ENCODE measurements around the gene KIAA1549.

The KIAA1549 gene

DNA sequence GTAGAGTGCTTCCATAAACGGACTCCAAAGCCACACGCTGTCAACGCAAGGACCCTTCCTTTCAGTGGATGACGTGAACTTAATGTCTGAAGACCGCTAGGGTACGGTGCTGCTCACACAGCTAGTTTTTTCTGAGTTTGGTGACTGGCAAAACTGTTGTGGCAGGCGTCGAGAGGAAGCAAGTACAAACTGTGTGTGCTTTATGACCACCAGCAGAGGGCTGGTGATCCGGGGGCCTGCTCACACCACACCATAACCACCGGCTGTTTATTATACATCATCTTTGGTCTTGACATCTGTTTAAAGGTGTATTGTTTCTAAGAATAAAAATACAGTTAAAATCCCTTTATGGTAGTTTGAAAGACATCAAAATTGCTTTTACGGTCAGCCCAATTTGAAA lies 146.1 kb downstream of the KIAA1549 start:
- Histone ChIP-seq H3K36me3 (no peaks in the 10 kb centered on the region), H3K4me1 (no peaks in the 10 kb centered on the region), H3K27me3 (no peaks in the 10 kb centered on the region), H3K4me3 (no peak overlapping the region), H3K27ac (no peak overlapping the region), H3K9me3 (no peaks in the 10 kb centered on the region)
- no peak for DNase-seq
- intact Hi-C loops (cut with DNase I; ENCODE audit: low total_unique reads): no loop called here
- TF ChIP-seq, protein P1, sequence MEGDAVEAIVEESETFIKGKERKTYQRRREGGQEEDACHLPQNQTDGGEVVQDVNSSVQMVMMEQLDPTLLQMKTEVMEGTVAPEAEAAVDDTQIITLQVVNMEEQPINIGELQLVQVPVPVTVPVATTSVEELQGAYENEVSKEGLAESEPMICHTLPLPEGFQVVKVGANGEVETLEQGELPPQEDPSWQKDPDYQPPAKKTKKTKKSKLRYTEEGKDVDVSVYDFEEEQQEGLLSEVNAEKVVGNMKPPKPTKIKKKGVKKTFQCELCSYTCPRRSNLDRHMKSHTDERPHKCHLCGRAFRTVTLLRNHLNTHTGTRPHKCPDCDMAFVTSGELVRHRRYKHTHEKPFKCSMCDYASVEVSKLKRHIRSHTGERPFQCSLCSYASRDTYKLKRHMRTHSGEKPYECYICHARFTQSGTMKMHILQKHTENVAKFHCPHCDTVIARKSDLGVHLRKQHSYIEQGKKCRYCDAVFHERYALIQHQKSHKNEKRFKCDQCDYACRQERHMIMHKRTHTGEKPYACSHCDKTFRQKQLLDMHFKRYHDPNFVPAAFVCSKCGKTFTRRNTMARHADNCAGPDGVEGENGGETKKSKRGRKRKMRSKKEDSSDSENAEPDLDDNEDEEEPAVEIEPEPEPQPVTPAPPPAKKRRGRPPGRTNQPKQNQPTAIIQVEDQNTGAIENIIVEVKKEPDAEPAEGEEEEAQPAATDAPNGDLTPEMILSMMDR (IDR thresholded peaks at IDR 0.05): no peak

DNA sequence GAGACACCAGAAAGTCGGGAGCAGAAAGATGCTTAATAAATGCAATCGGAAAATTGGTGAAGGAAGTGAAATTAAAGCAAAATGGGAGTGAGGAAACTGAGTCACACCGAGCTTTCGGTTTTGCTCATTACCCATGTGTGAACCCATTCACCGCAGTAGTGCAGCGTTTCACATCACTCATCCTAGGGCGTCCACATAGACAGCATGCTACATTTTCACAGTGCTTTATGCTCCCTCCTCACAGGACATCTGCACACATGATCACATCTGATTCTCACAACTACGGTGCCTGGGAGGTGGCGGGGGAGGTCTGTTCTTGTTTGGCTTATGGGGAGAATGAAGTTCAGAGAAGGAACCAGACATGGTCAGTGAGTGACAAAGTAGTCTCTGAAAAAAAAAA lies 146.6 kb downstream of the KIAA1549 start:
- intact Hi-C loops (cut with DNase I; ENCODE audit: low total_unique reads): no loop called here
- no peak overlapping the region for H3K4me3 ChIP-seq
- no peaks in the 10 kb centered on the region for H3K36me3 ChIP-seq
- no peak for DNase-seq
- no peak overlapping the region for H3K27ac ChIP-seq
- TF ChIP-seq, protein P1 (IDR thresholded peaks at IDR 0.05): no peak
- H3K4me1 ChIP-seq: no peaks in the 10 kb centered on the region
- no peaks in the 10 kb centered on the region for H3K27me3 ChIP-seq
- no peaks in the 10 kb centered on the region for H3K9me3 ChIP-seq

DNA sequence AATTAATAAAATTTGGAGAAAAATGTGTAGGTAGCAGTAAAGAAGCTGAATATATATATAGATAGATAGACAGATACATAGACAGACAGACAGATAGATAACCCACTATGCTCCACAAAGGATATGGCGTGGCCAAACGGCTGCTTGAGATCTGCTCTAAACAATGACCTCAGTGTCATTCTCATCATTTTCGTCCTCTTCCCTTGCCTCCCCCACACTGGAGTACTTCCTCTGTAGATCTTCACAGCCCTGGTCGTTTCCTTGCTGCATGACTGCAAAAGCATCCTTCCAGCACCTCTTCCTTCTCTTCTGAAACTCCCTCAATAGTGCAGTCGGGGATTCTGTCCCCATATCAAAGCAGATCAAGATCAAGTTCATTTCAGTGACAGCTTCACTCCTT lies 147.6 kb downstream of the KIAA1549 start:
- no peaks in the 10 kb centered on the region for H3K27me3 ChIP-seq
- no peaks in the 10 kb centered on the region for H3K36me3 ChIP-seq
- no peak for DNase-seq
- H3K27ac ChIP-seq: no peak overlapping the region
- TF ChIP-seq, protein P1 (IDR thresholded peaks at IDR 0.05): no peak
- H3K9me3 ChIP-seq: no peaks in the 10 kb centered on the region
- H3K4me3 ChIP-seq: no peak overlapping the region
- intact Hi-C loops (cut with DNase I; ENCODE audit: low total_unique reads): no loop called here
- H3K4me1 ChIP-seq: no peaks in the 10 kb centered on the region

DNA sequence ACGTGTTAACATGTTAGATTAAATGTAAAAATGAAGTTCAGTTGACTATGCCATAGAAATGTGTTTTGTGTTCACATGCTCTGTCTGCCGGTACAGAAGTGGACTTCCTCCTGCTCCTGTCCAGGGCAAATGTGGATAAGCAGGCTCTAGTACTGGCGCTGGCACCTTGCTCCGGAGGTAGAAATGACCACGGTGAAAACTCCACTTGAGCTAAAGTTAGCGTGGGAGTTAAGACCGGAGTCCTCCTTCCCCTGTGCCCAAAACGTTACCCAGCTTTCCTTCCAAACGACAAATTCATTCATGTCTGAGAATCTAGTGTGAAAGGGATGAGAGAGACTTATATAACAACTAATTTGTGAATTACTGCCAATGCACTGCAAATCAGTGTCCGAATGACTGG lies 148.2 kb downstream of the KIAA1549 start:
- H3K4me3 ChIP-seq: no peak overlapping the region
- intact Hi-C loops (cut with DNase I; ENCODE audit: low total_unique reads): no loop called here
- H3K9me3 ChIP-seq: no peaks in the 10 kb centered on the region
- TF ChIP-seq, protein P1 (IDR thresholded peaks at IDR 0.05): no peak
- no peak overlapping the region for H3K27ac ChIP-seq
- H3K27me3 ChIP-seq: no peaks in the 10 kb centered on the region
- no peaks in the 10 kb centered on the region for H3K36me3 ChIP-seq
- no peak for DNase-seq
- H3K4me1 ChIP-seq: no peaks in the 10 kb centered on the region

DNA sequence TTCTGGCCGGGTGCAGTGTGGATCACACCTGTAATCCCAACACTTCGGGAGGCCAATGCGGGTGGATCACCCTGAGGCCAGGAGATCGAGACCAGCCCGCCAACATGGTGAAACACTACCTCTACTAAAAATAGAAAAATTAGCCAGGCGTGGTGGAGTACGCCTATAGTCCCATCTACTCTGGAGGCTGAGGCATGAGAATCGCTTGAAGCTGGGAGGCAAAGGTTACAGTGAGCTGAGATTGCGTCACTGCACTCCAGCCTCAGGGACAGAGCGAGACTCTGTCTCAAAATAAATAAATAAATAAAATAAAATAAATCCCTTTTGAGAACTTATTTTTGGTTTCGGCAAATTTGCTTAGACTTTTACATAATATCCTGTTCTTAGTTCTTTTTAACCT lies 151.9 kb downstream of the KIAA1549 start:
- Histone ChIP-seq H3K27ac (no peak overlapping the region), H3K27me3 (no peaks in the 10 kb centered on the region), H3K4me1 (no peaks in the 10 kb centered on the region), H3K36me3 (no peaks in the 10 kb centered on the region), H3K9me3 (no peaks in the 10 kb centered on the region), H3K4me3 (no peak overlapping the region)
- intact Hi-C loops (cut with DNase I; ENCODE audit: low total_unique reads): no loop called here
- TF ChIP-seq, protein P1 (IDR thresholded peaks at IDR 0.05): no peak
- DNase-seq: no peak

DNA sequence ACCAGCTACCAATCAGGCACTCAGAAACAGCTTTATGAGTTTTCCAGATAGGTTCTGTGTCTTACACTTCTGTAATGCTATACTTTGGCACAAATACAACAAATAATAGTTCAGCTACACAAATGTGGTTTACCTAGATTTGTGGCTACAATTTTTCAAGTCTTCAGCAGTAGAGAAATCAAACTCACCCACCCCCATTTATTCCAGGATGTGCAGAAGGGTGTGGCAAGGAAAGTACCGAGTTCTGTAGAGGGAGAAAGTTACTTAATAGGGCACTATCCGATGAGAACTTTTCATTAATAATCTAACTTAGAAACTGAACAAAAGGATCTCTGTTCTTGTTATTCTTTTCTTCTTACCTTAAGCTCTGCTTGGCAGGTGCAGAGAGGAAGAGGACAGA lies 152.9 kb downstream of the KIAA1549 start:
- intact Hi-C loops (cut with DNase I; ENCODE audit: low total_unique reads): no loop called here

More for the DNA sequence above, 152.9 kb downstream of the KIAA1549 start:
- no peak for DNase-seq
- TF ChIP-seq, protein P1 (IDR thresholded peaks at IDR 0.05): no peak
- no peaks in the 10 kb centered on the region for H3K36me3 ChIP-seq
- H3K4me3 ChIP-seq: no peak overlapping the region
- H3K27me3 ChIP-seq: no peaks in the 10 kb centered on the region
- no peak overlapping the region for H3K27ac ChIP-seq
- no peaks in the 10 kb centered on the region for H3K4me1 ChIP-seq
- no peaks in the 10 kb centered on the region for H3K9me3 ChIP-seq
